Left ventricle myocardium inferior (tissue), 1 donor: ENCODE measurements around the gene CD47. TPM values are rescaled to one million over a fixed set of nuclear protein-coding genes. Genes with fewer than 3 reads are reported as not detected.

ENCODE experiments used
- DNase-seq: peaks from one replicate; pipeline ENCODE4 v3.0.0-alpha.2; 2020
- H3K27ac ChIP-seq: fragments of 200-600 bp; replicated peaks from 2 replicates; pipeline ENCODE4 v1.8.0; 2021
- H3K27me3 ChIP-seq: fragments of 200-600 bp; 2 replicates; pipeline ENCODE4 v1.8.0; 2021; ENCODE audit warnings: low read depth
- H3K36me3 ChIP-seq: fragments of 200-600 bp; 2 replicates; pipeline ENCODE4 v1.8.0; 2021
- H3K4me1 ChIP-seq: fragments of 200-600 bp; 2 replicates; pipeline ENCODE4 v1.8.0; 2021
- H3K4me3 ChIP-seq: fragments of 200-600 bp; 2 replicates; pipeline ENCODE4 v1.8.0; 2021; ENCODE audit warnings: mild to moderate bottlenecking, moderate library complexity
- H3K9me3 ChIP-seq: fragments of 200-600 bp; replicated peaks from 2 replicates; pipeline ENCODE4 v1.8.0; 2021
- intact Hi-C: fragments of 100-400 bp; cut with micrococcal nuclease; formaldehyde crosslinking; loops from one replicate; pipeline ENCODE4 v1.11.0; 2022
- total RNA-seq: library from RNA; stranded (reverse); fragmentation: NEBNext Ultra II Directional; extraction: Animal tissue kit (Norgen Biotek cat#: 25700); gene quantifications from one replicate; pipeline ENCODE4 v1.2.1, GENCODE V29; 2021
- TF ChIP-seq, protein P1 (sequence below): fragments of 200-600 bp; IDR thresholded peaks from 2 replicates; pipeline ENCODE4 v1.8.0; 2021; ENCODE audit warnings: antibody characterized with exemption, mild to moderate bottlenecking, borderline replicate concordance
- donor health status: DM: no; HTN: yes; CAD: no; lungs with severe emphysema.

Gene CD47
- total RNA-seq, 1 donor from 2014 or later, result 35.9 TPM

DNA sequence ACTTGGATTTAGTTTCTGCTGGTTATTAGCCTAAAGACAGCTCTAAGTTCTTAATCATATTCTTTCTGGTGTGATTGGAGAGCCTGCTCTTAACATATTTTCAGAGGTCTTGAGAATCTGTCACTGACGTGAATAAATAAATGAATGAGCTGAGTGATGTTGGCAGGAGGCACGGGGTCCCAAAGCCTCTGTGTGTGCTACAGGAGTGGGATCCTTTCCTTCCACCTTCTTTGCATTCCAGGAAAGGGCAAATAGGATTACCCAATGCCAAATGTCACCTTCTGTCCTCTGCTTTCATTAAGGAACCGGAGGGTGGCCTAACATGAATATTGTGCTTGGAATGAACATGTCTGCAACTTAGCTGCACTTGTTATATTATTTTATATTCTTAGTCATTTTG lies 53.1 kb downstream of the CD47 start:
- Histone ChIP-seq H3K9me3 (no peaks in the 10 kb centered on the region), H3K36me3 (peaks cover 13% of the 10 kb centered on the region), H3K4me3 (no peak overlapping the region), H3K4me1 (peaks cover 29% of the 10 kb centered on the region), H3K27me3 (no peaks in the 10 kb centered on the region), H3K27ac (no peak overlapping the region)
- intact Hi-C loops, result no loop called here
- TF ChIP-seq, protein P1, sequence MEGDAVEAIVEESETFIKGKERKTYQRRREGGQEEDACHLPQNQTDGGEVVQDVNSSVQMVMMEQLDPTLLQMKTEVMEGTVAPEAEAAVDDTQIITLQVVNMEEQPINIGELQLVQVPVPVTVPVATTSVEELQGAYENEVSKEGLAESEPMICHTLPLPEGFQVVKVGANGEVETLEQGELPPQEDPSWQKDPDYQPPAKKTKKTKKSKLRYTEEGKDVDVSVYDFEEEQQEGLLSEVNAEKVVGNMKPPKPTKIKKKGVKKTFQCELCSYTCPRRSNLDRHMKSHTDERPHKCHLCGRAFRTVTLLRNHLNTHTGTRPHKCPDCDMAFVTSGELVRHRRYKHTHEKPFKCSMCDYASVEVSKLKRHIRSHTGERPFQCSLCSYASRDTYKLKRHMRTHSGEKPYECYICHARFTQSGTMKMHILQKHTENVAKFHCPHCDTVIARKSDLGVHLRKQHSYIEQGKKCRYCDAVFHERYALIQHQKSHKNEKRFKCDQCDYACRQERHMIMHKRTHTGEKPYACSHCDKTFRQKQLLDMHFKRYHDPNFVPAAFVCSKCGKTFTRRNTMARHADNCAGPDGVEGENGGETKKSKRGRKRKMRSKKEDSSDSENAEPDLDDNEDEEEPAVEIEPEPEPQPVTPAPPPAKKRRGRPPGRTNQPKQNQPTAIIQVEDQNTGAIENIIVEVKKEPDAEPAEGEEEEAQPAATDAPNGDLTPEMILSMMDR, result no peak
- no peak for DNase-seq

DNA sequence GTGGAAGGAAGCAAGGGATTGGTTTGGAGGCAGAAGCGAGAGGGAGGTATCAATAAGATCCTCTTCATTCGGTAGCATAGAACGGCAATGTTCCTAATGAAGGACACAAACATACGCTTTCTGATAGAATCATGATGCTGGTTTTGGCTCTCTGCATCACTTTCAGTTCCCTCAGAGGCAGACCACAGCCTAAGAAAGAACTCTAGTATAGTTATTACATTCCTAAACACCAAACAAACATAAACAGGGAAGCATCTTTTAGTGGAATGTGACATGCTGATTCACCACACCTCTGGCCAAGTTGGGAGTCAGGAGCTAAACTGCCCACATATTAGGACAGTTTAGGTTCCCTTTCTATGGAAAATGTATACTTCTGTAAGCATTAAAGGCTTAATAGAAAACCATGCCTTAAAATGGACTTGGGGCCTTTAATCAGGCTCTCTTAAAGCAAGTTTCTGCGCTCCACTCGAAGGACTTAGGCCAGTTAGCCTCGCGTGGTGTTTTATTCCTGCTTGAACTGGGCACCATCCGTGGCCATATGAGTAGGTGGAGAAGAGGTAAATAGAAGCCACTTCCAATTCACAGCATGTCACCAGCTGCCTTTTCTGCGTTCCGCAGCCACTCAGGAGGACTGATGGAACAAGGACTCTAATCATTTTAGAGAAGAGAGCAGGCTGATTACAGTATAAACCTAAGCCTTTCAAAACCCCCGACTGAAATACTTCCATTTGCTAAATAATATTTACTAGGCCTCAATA lies 53.7 kb downstream of the CD47 start:
- TF ChIP-seq, protein P1, result no peak
- intact Hi-C loops, result no loop called here
- no peak overlapping the region for H3K27ac ChIP-seq

DNA sequence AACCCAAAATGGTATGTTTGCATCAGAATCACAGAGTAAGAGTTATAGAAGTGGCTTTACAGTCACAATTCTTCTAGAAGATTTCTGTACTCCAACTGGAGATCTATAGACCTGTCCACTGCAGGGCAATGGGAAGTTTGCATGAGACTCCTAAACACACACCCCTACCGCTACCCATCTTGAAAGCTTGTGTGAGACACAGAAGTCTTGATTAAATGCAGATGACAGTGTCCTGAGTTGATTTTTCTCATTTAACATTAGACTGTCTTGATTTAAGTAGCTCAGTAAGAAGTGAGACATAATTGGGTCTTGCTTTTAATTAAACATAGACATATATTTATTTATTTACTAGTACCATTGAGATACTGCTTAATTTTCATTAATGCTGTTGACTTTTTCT lies 54.4 kb downstream of the CD47 start:
- intact Hi-C loops, result no loop called here
- H3K27ac ChIP-seq, result no peak overlapping the region
- TF ChIP-seq, protein P1, result no peak

More for the DNA sequence above, 53.7 kb downstream of the CD47 start:
- Histone ChIP-seq H3K4me3 (no peak overlapping the region), H3K36me3 (peaks cover 8% of the 10 kb centered on the region), H3K27me3 (no peaks in the 10 kb centered on the region), H3K9me3 (no peaks in the 10 kb centered on the region), H3K4me1 (peaks cover 29% of the 10 kb centered on the region)
- no peak for DNase-seq

DNA sequence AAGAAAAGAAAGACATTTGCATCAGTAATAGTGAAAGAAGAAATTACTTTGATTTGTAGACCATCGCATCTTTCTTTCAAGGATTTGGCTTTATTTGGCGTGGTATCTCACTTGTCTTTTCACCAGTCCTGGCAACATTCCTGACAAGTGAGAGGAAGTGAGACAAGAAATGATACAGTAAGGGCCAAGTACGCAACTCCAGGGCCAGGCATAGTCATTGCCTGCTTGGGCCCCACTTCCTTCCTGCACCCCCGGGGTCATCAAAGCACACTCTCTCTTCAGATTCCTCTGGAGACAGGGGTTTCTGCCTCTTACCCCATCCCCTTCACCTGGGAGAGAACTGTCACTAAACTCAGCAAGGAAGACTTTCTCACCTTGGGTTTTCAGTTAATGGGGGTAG lies 55.1 kb downstream of the CD47 start:
- no peak overlapping the region for H3K27ac ChIP-seq
- no peak for DNase-seq
- intact Hi-C loops, result no loop called here
- H3K27me3 ChIP-seq, result no peaks in the 10 kb centered on the region
- H3K36me3 ChIP-seq, result no peaks in the 10 kb centered on the region
- H3K4me1 ChIP-seq, result peaks cover 29% of the 10 kb centered on the region
- no peaks in the 10 kb centered on the region for H3K9me3 ChIP-seq
- no peak overlapping the region for H3K4me3 ChIP-seq
- TF ChIP-seq, protein P1, result no peak

More for the DNA sequence above, 54.4 kb downstream of the CD47 start:
- no peaks in the 10 kb centered on the region for H3K27me3 ChIP-seq
- H3K36me3 ChIP-seq, result peaks cover under 1% of the 10 kb centered on the region
- no peak for DNase-seq
- H3K9me3 ChIP-seq, result no peaks in the 10 kb centered on the region
- H3K4me3 ChIP-seq, result no peak overlapping the region
- peaks cover 29% of the 10 kb centered on the region for H3K4me1 ChIP-seq

DNA sequence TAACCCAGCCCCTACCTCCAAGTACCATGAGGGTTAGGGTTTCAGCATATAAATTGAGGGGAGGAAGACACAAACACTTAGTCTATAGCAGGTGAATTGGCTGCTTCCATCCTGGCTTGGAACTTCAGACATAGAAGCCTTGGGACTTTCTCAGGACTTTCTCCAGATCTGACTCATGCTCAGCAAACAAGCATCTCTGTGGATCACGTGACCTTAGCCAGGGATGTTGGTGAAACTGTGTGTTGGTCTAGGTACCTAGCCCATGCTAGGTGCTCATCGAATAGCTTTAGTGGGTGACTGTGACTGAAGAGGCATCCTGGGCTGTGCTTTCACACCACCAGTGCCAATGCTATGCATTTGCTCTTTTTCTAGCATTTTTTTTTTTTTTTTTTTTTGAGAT lies 58.9 kb downstream of the CD47 start:
- DNase-seq, result no peak
- TF ChIP-seq, protein P1, result no peak
- H3K27me3 ChIP-seq, result no peaks in the 10 kb centered on the region
- intact Hi-C loops, result no loop called here
- H3K36me3 ChIP-seq, result no peaks in the 10 kb centered on the region
- no peak overlapping the region for H3K27ac ChIP-seq
- H3K4me3 ChIP-seq, result no peak overlapping the region
- no peaks in the 10 kb centered on the region for H3K9me3 ChIP-seq
- peaks cover 16% of the 10 kb centered on the region for H3K4me1 ChIP-seq
